CD4-positive, alpha-beta T cell treated with Interleukin-6 for 4 hours (primary cell): ENCODE measurements around the gene MCAM.

Source experiments
- DNase-seq: peaks from one replicate; pipeline ENCODE4 v3.0.0-alpha.2; 2020; ENCODE audit warnings: mixed read lengths

Gene MCAM

GRCh38 chr11:119344291-119345010 lies 27.5 kb upstream of the MCAM start:
- no peak for DNase-seq

- no peak for DNase-seq
Measured at GRCh38 chr11:119343726-119344125, 26.8 kb upstream of the MCAM start.

- no peak for DNase-seq
Measured at GRCh38 chr11:119342362-119343130, 25.6 kb upstream of the MCAM start.

- no peak for DNase-seq
Measured at GRCh38 chr11:119342023-119342300, 25.0 kb upstream of the MCAM start.

- DNase-seq: no peak
Measured at GRCh38 chr11:119341222-119342022, 24.5 kb upstream of the MCAM start.

- DNase-seq: no peak
Measured at GRCh38 chr11:119340335-119341221, 23.6 kb upstream of the MCAM start, which contains the start of gene C1QTNF5. Gene C1QTNF5 (minus strand): TSS chr11:119340883. CDS start chr11:119340397, 486 bp downstream.

GRCh38 chr11:119339589-119340334 lies 22.8 kb upstream of the MCAM start:
- DNase-seq: peak; percentile 47

- no peak for DNase-seq
Measured at GRCh38 chr11:119338965-119339588, 22.1 kb upstream of the MCAM start.

- peak; percentile 74 for DNase-seq
Measured at GRCh38 chr11:119338318-119338890, 21.5 kb upstream of the MCAM start.

GRCh38 chr11:119337581-119338317 lies 20.8 kb upstream of the MCAM start:
- no peak for DNase-seq

- no peak for DNase-seq
Measured at GRCh38 chr11:119336744-119337469, 20.0 kb upstream of the MCAM start.

- no peak for DNase-seq
Measured at GRCh38 chr11:119335655-119336543, 19.0 kb upstream of the MCAM start.

GRCh38 chr11:119335091-119335654 lies 18.2 kb upstream of the MCAM start:
- DNase-seq: no peak

- DNase-seq: peak; percentile 95
Measured at GRCh38 chr11:119334174-119334930, 17.4 kb upstream of the MCAM start, which contains the start of gene RNF26. Gene RNF26 (plus strand): TSS chr11:119334527. CDS start chr11:119335123, 596 bp downstream.

- DNase-seq: no peak
Measured at GRCh38 chr11:119332111-119332765, 15.3 kb upstream of the MCAM start.

- no peak for DNase-seq
Measured at GRCh38 chr11:119330237-119330636, 13.3 kb upstream of the MCAM start.

- DNase-seq: no peak
Measured at GRCh38 chr11:119329320-119329719, 12.4 kb upstream of the MCAM start.
